Measurements from ENCODE around the gene FOXL2.

FOXL2 gene

DNA sequence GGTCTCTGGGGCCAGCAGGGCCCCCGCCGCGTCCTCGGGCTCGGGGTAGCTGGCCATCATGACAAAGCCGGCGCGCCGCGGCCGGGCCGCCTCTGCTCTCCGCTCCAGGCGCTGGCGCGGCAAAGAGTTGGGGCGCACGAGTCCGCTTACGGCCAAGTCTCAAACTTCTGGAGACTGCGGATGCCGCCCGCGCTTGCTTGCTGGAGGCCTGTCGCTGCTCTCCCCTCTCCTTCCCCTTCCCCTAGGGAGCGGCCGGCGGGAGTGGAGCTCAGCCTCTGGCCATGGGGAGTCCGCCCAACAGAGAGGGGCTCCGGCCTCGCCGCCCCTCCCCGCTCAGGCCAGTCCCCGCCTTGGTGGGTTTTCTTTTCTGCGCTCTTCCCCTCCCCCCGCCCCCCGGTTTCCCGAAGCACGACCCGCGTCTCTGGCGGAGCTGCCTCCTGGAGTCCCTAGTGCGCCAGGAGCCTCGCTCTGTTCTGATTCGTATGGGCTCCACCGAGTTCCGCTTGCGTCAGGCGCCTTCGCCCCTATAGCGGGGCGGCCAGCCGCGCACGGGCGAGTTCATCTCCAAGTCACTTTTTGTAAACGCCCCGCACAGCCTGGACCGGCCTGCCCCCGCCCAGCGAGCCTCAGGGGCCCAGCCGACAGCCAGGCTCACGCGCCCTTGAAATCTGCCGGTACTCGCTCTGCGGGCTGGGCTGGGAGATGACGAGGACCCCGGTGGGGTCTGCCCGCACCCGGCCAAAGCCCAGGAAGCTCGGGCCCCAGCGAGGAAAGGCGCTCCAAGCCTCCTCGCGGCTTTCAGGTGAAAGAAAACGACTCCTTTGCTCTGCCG, at the start of gene FOXL2, which contains the start of gene FOXL2NB:
Gene FOXL2, minus strand, starts transcription at position 475 of the 832 bp plus-strand sequence. Its CDS starts 415 bp downstream, at position 60.
Gene FOXL2NB, plus strand, starts transcription at position 555 of the 832 bp plus-strand sequence. Its CDS starts 148 bp downstream, at position 703.
- no peak for TF ChIP-seq EZH2 (IDR thresholded peaks at IDR 0.05; ENCODE audit: borderline replicate concordance, low read length)
- TF ChIP-seq, protein P1, sequence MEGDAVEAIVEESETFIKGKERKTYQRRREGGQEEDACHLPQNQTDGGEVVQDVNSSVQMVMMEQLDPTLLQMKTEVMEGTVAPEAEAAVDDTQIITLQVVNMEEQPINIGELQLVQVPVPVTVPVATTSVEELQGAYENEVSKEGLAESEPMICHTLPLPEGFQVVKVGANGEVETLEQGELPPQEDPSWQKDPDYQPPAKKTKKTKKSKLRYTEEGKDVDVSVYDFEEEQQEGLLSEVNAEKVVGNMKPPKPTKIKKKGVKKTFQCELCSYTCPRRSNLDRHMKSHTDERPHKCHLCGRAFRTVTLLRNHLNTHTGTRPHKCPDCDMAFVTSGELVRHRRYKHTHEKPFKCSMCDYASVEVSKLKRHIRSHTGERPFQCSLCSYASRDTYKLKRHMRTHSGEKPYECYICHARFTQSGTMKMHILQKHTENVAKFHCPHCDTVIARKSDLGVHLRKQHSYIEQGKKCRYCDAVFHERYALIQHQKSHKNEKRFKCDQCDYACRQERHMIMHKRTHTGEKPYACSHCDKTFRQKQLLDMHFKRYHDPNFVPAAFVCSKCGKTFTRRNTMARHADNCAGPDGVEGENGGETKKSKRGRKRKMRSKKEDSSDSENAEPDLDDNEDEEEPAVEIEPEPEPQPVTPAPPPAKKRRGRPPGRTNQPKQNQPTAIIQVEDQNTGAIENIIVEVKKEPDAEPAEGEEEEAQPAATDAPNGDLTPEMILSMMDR (IDR thresholded peaks at IDR 0.05; ENCODE audit: low read length): no peak
- H3K9me2 ChIP-seq (ENCODE audit: low read depth, low read length): no peaks in the 10 kb centered on the region
- no peak within 1 kb of the TSS for H3K4me2 ChIP-seq (ENCODE audit: low read length)
- no peak within 1 kb of the TSS for H3K9ac ChIP-seq (ENCODE audit: low read length)
- H3K9me3 ChIP-seq (ENCODE audit: low read length): no peaks in the 10 kb centered on the region
- no peaks in the 10 kb centered on the region for H4K20me1 ChIP-seq (ENCODE audit: insufficient read depth, low read length)
- no peak within 1 kb of the TSS for H3K27ac ChIP-seq (ENCODE audit: low read depth, low read length, poor library complexity, severe bottlenecking)
- H3K4me3 ChIP-seq (ENCODE audit: low read depth, low read length, poor library complexity, severe bottlenecking): no peak within 1 kb of the TSS
- no peaks in the 10 kb centered on the region for H3K36me3 ChIP-seq (ENCODE audit: insufficient read depth, low read length)
- H3K79me2 ChIP-seq (ENCODE audit: insufficient read depth, low read length): no peaks in the 10 kb centered on the region
- H3F3A ChIP-seq (ENCODE audit: insufficient read depth, low read length): no peaks in the 10 kb centered on the region
- H3K27me3 ChIP-seq (ENCODE audit: insufficient read depth, low read length): peaks cover 2% of the 10 kb centered on the region; the same call in 1 of the 2 replicates
- H3K4me1 ChIP-seq (ENCODE audit: insufficient read depth, low read length, severe bottlenecking): no peaks in the 10 kb centered on the region
- no peak within 1 kb of the TSS for H2AFZ ChIP-seq (ENCODE audit: low read length)

DNA sequence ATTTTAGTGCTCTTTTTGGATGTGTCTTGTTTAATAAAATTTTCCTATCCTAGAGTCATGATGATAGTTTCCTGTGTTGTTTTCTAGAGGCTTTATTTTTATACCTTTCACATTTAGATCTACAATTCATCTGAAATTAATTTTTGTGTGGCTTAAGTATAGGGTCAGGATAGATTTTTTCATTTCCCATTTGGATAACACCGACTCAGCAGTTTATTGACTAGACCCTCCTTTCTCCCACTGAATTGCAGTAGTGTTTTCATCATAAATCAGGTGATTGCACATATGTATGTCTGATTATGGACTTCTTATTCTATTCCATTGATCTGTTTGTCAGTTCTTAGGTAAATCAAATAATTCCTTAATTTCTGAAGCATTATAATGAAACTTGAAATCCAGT, 48.8 kb upstream of the FOXL2 start:
- H3K9me3 ChIP-seq (ENCODE audit: low read length): no peaks in the 10 kb centered on the region
- no peaks in the 10 kb centered on the region for H3K79me2 ChIP-seq (ENCODE audit: insufficient read depth, low read length)
- H4K20me1 ChIP-seq (ENCODE audit: insufficient read depth, low read length): no peaks in the 10 kb centered on the region
- no peak overlapping the region for H3K4me3 ChIP-seq (ENCODE audit: low read depth, low read length, poor library complexity, severe bottlenecking)
- H3K9ac ChIP-seq (ENCODE audit: low read length): no peak overlapping the region
- H3K9me2 ChIP-seq (ENCODE audit: low read depth, low read length): no peaks in the 10 kb centered on the region
- no peak overlapping the region for H3K27ac ChIP-seq (ENCODE audit: low read depth, low read length, poor library complexity, severe bottlenecking)
- H3K36me3 ChIP-seq (ENCODE audit: insufficient read depth, low read length): no peaks in the 10 kb centered on the region
- no peak overlapping the region for H2AFZ ChIP-seq (ENCODE audit: low read length)
- no peaks in the 10 kb centered on the region for H3K4me1 ChIP-seq (ENCODE audit: insufficient read depth, low read length, severe bottlenecking)
- H3K27me3 ChIP-seq (ENCODE audit: insufficient read depth, low read length): no peaks in the 10 kb centered on the region
- no peak overlapping the region for H3K4me2 ChIP-seq (ENCODE audit: low read length)
- TF ChIP-seq, protein P1 (IDR thresholded peaks at IDR 0.05; ENCODE audit: low read length): no peak
- TF ChIP-seq EZH2 (IDR thresholded peaks at IDR 0.05; ENCODE audit: borderline replicate concordance, low read length): no peak
- H3F3A ChIP-seq (ENCODE audit: insufficient read depth, low read length): no peaks in the 10 kb centered on the region

DNA sequence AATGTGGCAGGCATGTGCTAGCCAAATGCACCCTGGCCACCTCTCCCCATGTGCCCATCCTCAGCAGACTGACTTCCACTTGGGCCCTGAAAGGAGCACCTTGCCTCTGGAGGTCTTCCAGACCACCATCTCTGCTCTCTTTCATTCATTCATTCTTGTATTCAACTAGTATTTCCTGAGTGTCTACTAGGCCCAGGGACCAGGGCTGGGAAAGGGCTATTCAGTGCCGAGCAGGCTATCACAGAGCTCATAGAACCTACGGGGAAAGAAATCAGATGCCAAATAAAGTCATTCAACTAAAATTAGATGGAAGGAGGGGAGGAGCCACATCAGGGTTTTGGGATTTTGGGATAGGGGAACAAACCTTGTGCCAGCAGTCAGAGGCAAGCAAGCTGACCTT, 40.2 kb upstream of the FOXL2 start:
- H2AFZ ChIP-seq (ENCODE audit: low read length): no peak overlapping the region
- no peaks in the 10 kb centered on the region for H3K79me2 ChIP-seq (ENCODE audit: insufficient read depth, low read length)
- H4K20me1 ChIP-seq (ENCODE audit: insufficient read depth, low read length): no peaks in the 10 kb centered on the region
- H3K4me3 ChIP-seq (ENCODE audit: low read depth, low read length, poor library complexity, severe bottlenecking): no peak overlapping the region
- H3K9me3 ChIP-seq (ENCODE audit: low read length): no peaks in the 10 kb centered on the region
- no peaks in the 10 kb centered on the region for H3K4me1 ChIP-seq (ENCODE audit: insufficient read depth, low read length, severe bottlenecking)
- no peaks in the 10 kb centered on the region for H3F3A ChIP-seq (ENCODE audit: insufficient read depth, low read length)
- H3K9ac ChIP-seq (ENCODE audit: low read length): no peak overlapping the region
- no peaks in the 10 kb centered on the region for H3K9me2 ChIP-seq (ENCODE audit: low read depth, low read length)
- no peaks in the 10 kb centered on the region for H3K36me3 ChIP-seq (ENCODE audit: insufficient read depth, low read length)
- no peak overlapping the region for H3K4me2 ChIP-seq (ENCODE audit: low read length)
- H3K27ac ChIP-seq (ENCODE audit: low read depth, low read length, poor library complexity, severe bottlenecking): no peak overlapping the region
- H3K27me3 ChIP-seq (ENCODE audit: insufficient read depth, low read length): no peaks in the 10 kb centered on the region
- TF ChIP-seq EZH2 (IDR thresholded peaks at IDR 0.05; ENCODE audit: borderline replicate concordance, low read length): no peak
- TF ChIP-seq, protein P1 (IDR thresholded peaks at IDR 0.05; ENCODE audit: low read length): no peak
